ENCODE results near the gene MICU1. TPM values are rescaled to one million over a fixed set of nuclear protein-coding genes. Genes with fewer than 3 reads are reported as not detected.

MICU1 gene
- total RNA-seq, 1 donor from 2014 or later, result 66.8 TPM

DNA sequence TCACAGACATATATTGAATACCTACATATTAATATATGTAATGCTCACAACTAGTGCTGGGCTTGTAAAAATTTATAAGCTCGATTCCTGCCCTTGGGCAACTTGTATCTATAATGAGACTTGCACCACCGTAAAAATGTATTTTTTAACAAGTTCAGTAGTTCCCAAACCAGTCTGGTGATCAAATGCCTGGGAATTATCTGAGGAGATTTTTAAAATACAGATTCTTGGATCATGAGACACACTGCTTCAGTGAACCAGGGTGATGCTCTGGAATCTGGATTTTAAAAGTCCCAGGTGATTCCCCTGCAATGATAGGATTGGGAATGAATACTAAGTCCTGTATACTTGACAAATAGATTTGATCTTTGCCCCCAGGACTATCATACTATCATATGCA is 4.3 kb upstream of the MICU1 start:
- DNase-seq, result no peak

DNA sequence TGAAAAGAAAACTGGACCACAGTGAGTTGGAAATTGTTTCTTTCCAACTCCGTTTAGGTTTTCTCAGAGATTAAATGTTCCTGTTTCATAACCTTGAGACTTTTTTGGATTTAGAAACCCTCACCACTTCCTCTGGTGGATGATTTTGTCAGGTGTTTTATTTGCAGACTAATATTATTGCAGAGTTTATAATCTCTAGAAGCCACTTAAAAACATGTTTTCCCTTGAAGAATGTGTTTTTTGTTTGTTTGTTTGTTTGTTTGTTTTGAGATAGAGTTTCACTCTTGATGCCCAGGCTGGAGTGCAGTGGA is 520 bp upstream of the MICU1 start:
- no peak for DNase-seq

GRCh38 chr10:72625276-72625607 is 637 bp downstream of the MICU1 start:
- no peak for DNase-seq

- no peak for DNase-seq
Observed at GRCh38 chr10:72622271-72622670, 3.6 kb downstream of the MICU1 start.

DNA sequence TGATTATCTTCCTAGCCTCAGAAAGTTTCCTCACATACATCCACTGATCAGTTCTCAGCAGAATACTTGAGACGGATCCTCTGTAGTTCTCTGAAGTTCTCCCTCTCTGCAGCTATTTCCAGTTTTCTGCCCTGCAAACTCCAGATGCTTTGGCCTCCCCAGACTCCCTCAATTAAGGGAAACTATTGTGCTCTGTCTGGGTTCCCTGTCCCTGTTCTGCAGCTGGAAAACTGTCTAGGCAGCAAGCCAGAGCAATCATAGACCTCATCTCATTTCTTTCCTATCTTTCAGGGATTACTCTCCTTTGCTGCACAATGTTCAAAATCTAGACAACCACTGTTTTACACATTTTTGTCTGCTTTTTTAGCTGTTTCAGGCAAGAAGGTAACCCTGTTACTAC is 9.2 kb downstream of the MICU1 start:
- DNase-seq, result no peak

- no peak for DNase-seq
Observed at GRCh38 chr10:72615970-72616369, 9.9 kb downstream of the MICU1 start.

GRCh38 chr10:72612203-72612826 is 13.6 kb downstream of the MICU1 start:
- no peak for DNase-seq

DNA sequence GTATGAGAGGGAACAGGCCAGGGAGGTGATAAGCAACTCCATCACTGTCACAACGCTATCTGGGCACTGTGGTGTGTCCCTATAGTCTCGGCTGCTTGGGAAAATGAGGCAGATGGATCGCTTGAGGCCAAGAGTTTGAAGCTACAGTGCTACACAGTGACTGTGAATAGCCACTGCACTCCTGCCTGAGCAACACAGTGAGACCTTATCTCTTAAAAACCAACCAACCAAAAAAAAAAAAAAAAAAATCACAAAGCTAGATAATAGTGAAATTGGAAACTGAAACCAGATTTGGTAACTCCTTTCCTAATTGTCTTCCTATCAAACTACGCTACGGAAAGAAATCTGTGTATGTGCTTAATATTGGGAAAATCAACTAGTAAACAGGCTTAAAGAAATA is 14.1 kb downstream of the MICU1 start:
- DNase-seq, result no peak

GRCh38 chr10:72610466-72610865 is 15.4 kb downstream of the MICU1 start:
- no peak for DNase-seq

DNA sequence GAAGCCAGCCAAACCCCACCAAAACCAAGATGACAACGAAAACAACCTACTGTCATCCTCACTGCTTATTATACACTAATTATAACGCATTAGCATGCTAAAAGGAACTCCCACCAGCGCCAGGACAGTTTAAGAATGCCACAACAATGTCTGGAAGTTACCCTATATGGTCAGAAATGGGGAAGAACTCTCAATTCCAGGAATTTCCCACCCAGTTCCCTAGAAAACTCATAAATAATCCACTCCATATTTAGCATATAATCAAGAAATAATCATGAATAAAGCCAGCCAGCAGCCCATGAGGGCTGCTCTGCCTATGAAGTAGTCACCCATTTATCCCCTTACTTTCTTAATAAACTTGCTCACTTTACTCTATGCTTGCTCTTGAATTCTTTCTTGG is 20.8 kb downstream of the MICU1 start:
- DNase-seq, result no peak

- no peak for DNase-seq
Observed at GRCh38 chr10:72601144-72601543, 24.7 kb downstream of the MICU1 start.

- no peak for DNase-seq
Observed at GRCh38 chr10:72598769-72599701, 26.8 kb downstream of the MICU1 start.

GRCh38 chr10:72597897-72598296 is 28.0 kb downstream of the MICU1 start:
- DNase-seq, result no peak

GRCh38 chr10:72595436-72595835 is 30.4 kb downstream of the MICU1 start:
- no peak for DNase-seq

DNA sequence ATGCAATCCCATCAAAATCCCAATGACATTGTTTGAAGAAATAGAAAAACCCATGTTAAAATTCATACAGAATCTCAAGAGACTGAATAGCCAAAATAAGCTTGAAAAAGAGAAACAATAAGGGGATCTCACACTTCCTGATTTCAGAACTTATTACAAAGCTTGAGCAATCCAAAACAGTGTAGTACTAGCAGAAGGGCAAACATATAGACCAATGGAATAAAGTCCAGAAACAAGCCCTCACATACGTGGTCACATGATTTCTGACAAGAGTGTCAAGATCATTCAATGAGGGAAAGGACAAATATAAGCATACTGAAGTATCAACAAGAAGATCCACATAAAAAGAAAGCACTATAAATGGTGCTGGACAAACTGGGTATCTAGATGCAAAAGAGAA is 31.9 kb downstream of the MICU1 start:
- no peak for DNase-seq

DNA sequence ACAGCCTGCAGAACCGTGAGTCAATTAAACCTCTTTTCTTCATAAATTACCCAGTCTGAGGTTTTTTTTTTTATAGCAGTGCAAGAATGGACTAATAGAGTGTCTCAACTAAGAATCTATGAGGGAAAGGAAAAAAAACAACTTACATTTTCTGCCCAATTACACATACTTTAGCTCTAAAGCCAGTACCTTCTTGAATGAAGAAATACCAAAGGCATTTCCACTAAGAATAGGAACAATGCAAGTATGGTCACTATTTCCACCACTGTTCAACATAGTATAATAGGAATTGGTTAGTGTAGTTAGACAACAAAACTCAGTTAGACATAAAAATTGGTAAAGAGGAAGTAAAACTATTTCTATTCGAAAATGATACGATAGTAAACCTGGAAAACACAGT is 37.6 kb downstream of the MICU1 start:
- no peak for DNase-seq

DNA sequence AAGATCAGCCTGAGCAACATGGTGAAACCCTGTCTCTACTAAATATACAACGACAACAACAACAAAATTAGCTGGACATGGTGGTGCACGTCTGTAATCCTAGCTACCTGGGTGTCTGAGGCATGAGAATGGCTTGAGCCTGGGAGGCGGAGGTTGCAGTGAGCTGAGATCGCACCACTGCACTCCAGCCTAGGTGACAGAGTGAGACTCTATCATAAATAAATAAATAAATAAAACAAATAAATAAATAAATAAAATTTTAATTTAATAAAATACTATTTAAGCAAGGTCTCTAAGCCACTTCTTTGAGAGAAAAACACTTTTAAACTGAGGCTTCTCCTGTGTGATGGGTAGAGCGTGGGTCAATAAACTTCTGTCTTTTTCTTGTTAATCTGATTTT is 38.3 kb downstream of the MICU1 start:
- DNase-seq, result no peak

- DNase-seq, result no peak
Observed at GRCh38 chr10:72574636-72575035, 51.2 kb downstream of the MICU1 start.

GRCh38 chr10:72573079-72573478 is 52.8 kb downstream of the MICU1 start:
- no peak for DNase-seq

GRCh38 chr10:72567889-72568640 is 57.8 kb downstream of the MICU1 start:
- no peak for DNase-seq

DNA sequence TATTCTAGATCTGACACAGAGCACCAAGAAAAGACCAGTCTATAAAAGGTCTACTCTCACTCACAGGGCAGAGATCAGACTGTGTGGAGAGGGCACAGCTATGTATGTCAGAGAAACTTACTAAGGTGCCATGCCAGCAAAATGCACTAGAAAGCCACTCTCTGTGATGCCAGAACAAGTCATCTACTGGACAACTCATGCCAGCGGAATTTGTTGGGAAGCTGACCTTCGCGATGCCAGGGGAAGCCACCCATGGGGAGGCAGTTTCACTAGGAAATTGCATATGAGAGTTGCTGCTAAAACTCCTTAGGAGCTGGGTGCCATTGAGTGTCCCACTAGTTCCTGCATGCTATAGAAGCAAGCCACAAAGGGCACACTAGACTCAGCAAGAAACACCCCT is 58.5 kb downstream of the MICU1 start:
- no peak for DNase-seq

GRCh38 chr10:72564596-72564995 is 61.3 kb downstream of the MICU1 start:
- DNase-seq, result no peak

DNA sequence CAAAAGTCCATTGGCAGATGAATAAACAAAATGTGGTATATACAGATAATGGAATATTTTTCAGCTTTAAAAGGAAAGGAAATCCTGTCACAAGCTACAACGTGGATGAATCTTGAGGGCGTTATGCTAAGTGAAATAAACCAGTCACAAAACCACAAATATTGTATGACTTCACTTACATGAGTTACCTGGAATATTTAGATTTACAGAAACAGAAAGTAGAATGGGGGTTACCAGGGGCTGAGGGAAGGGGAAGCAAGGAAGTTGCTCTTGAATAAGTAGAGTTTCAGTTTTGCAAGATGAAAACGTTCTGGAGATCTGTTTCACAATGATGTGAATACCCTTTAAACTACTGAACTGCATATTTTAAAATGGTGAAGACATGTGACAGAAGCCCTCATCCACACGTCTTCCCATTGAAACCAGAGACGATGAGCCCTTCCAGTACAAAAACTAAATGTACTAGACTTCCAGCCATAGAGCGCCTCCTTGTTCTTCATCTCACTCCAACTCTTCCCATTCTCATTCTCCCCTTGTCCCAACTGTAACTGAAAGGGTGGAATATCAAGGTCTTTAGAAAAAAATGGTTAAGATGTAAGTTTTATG is 62.4 kb downstream of the MICU1 start:
- DNase-seq, result no peak

All from occipital lobe (tissue), 2 donors.